Measurements from ENCODE around the gene GCK.

The GCK gene

DNA sequence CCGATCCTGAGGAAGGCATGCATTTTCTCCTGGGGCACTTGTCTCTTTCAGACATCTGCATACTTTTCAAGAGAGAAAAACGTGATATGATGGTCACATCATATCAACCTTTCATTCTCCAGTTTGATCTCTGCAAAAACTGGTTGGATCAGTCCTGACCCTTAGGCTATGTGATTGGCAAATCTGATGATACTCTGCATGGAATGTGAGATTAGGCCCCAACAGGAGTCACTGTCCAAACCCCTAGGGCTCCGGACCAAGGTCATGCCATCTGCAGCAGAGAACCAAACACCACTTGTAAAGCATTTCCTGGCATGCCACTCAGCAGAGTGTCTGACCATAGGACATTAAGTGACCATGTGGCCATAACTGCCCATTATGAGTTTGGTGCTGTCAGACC is 8.6 kb downstream of the GCK start:
- TF ChIP-seq, protein P1, sequence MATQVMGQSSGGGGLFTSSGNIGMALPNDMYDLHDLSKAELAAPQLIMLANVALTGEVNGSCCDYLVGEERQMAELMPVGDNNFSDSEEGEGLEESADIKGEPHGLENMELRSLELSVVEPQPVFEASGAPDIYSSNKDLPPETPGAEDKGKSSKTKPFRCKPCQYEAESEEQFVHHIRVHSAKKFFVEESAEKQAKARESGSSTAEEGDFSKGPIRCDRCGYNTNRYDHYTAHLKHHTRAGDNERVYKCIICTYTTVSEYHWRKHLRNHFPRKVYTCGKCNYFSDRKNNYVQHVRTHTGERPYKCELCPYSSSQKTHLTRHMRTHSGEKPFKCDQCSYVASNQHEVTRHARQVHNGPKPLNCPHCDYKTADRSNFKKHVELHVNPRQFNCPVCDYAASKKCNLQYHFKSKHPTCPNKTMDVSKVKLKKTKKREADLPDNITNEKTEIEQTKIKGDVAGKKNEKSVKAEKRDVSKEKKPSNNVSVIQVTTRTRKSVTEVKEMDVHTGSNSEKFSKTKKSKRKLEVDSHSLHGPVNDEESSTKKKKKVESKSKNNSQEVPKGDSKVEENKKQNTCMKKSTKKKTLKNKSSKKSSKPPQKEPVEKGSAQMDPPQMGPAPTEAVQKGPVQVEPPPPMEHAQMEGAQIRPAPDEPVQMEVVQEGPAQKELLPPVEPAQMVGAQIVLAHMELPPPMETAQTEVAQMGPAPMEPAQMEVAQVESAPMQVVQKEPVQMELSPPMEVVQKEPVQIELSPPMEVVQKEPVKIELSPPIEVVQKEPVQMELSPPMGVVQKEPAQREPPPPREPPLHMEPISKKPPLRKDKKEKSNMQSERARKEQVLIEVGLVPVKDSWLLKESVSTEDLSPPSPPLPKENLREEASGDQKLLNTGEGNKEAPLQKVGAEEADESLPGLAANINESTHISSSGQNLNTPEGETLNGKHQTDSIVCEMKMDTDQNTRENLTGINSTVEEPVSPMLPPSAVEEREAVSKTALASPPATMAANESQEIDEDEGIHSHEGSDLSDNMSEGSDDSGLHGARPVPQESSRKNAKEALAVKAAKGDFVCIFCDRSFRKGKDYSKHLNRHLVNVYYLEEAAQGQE (IDR thresholded peaks at IDR 0.05; ENCODE audit: insufficient read depth in 1 of 2, low read depth in 2 of 2, low read length in 2 of 2), result no peak
- no peak for TF ChIP-seq POLR2AphosphoS5 (IDR thresholded peaks at IDR 0.05; ENCODE audit: low read depth, low read length)

GRCh38 chr7:44177570-44178131 is 11.6 kb downstream of the GCK start:
- no peak for TF ChIP-seq POLR2AphosphoS5 (IDR thresholded peaks at IDR 0.05; ENCODE audit: low read depth, low read length)
- TF ChIP-seq FOXP2 (optimal IDR thresholded peaks at IDR 0.05; ENCODE audit: borderline replicate concordance, extremely low read depth, extremely low read length, insufficient read depth), result no peak
- no peak for TF ChIP-seq SIN3A (IDR thresholded peaks at IDR 0.05; ENCODE audit: borderline replicate concordance, insufficient read depth, low read length)
- TF ChIP-seq, protein P1 (IDR thresholded peaks at IDR 0.05; ENCODE audit: insufficient read depth in 1 of 2, low read depth in 2 of 2, low read length in 2 of 2), result no peak
- no peak for TF ChIP-seq TAF1 (IDR thresholded peaks at IDR 0.05; ENCODE audit: borderline replicate concordance, insufficient read depth, low read length)

DNA sequence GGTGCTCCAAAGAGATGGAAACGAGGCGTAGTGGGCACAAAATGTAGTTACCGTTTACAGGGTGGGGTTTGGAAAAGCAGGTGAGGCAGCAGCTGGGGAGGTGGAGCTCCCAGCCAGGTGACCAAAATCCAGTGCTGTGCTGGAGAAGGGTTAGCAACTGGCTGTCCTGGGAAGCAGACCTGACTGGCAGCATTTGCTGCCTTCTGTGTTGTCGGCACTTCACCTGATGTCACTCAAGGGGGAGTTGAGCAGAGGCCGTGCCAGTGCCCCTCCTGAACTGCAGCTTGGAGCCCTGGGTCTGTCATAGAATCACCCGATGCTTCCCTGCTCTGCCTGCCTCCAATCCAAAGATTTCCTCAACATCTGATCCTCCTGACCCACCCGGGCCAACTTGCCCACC is 12.8 kb downstream of the GCK start:
- no peak for TF ChIP-seq SIN3A (IDR thresholded peaks at IDR 0.05; ENCODE audit: borderline replicate concordance, insufficient read depth, low read length)
- no peak for TF ChIP-seq FOXP2 (optimal IDR thresholded peaks at IDR 0.05; ENCODE audit: borderline replicate concordance, extremely low read depth, extremely low read length, insufficient read depth)
- no peak for TF ChIP-seq POLR2AphosphoS5 (IDR thresholded peaks at IDR 0.05; ENCODE audit: low read depth, low read length)
- TF ChIP-seq, protein P1 (IDR thresholded peaks at IDR 0.05; ENCODE audit: insufficient read depth in 1 of 2, low read depth in 2 of 2, low read length in 2 of 2), result no peak
- no peak for TF ChIP-seq TAF1 (IDR thresholded peaks at IDR 0.05; ENCODE audit: borderline replicate concordance, insufficient read depth, low read length)

GRCh38 chr7:44175730-44176129 is 13.5 kb downstream of the GCK start:
- no peak for TF ChIP-seq SIN3A (IDR thresholded peaks at IDR 0.05; ENCODE audit: borderline replicate concordance, insufficient read depth, low read length)
- TF ChIP-seq, protein P1 (IDR thresholded peaks at IDR 0.05; ENCODE audit: insufficient read depth in 1 of 2, low read depth in 2 of 2, low read length in 2 of 2), result no peak

DNA sequence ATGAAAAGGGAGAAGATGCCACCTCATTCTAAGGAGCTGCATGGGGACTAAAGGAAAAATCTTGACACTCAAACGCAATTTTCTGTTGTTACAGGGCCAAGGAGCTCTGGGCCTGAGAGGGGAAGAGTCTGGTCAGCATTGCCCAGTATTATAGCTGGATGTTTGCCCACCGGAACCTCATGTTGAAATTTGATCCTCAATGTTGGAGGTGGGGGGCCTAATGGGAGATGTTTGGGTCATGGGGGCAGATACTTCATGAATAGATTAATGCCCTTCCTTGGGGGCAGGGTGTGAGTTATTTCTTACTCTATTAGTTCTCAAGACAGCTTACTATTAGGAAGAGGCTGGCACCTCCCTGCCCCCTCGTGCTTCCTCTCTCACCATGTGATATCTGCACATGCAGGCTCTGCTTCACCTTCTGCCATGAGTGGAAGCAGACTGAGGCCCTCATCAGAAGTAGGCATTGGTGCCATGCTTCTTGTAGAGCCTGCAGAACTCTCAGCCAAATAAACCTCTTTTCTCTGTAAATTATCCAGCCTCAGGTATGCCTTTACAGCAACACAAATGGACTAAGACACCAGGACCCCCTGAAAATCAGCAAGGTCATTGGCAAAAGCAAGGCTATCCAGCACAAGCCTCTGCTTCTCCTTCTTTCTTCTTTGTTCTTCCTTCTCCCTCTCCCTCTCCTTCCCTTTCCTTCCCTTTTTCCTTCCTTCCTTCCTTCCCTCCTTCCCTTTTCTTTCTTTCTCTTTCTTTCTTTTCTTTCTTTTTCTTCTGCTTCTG is 15.1 kb downstream of the GCK start:
- TF ChIP-seq POLR2AphosphoS5 (IDR thresholded peaks at IDR 0.05; ENCODE audit: low read depth, low read length) (no peak), TAF1 (IDR thresholded peaks at IDR 0.05; ENCODE audit: borderline replicate concordance, insufficient read depth, low read length) (no peak), SIN3A (IDR thresholded peaks at IDR 0.05; ENCODE audit: borderline replicate concordance, insufficient read depth, low read length) (no peak), FOXP2 (optimal IDR thresholded peaks at IDR 0.05; ENCODE audit: borderline replicate concordance, extremely low read depth, extremely low read length, insufficient read depth) (no peak)
- TF ChIP-seq, protein P1 (IDR thresholded peaks at IDR 0.05; ENCODE audit: insufficient read depth in 1 of 2, low read depth in 2 of 2, low read length in 2 of 2), result no peak
